Muscle of leg (tissue), 11 donors: ENCODE data around the gene C3orf22. TPM values are rescaled to one million over a fixed set of nuclear protein-coding genes. Genes with fewer than 3 reads are reported as not detected.

ENCODE experiments used
- DNase-seq: peaks from one replicate; pipeline ENCODE4 v3.0.0; 2013
- H3K27ac ChIP-seq: one replicate; pipeline ENCODE4 v1.5.1; 2013; ENCODE audit warnings: mild to moderate bottlenecking, low read length, control low read depth
- H3K27me3 ChIP-seq: one replicate; pipeline ENCODE4 v1.6.1; 2013; ENCODE audit warnings: low read length; ENCODE audit not compliant: control insufficient read depth, insufficient read depth
- H3K36me3 ChIP-seq: one replicate; pipeline ENCODE4 v1.6.1; 2013; ENCODE audit warnings: low read length; ENCODE audit not compliant: control insufficient read depth, insufficient read depth
- H3K4me1 ChIP-seq: one replicate; pipeline ENCODE4 v1.6.1; 2013; ENCODE audit warnings: low read length; ENCODE audit not compliant: control insufficient read depth, insufficient read depth
- H3K4me3 ChIP-seq: one replicate; pipeline ENCODE4 v1.5.1; 2013; ENCODE audit warnings: low read length, control low read depth
- H3K9me3 ChIP-seq: replicated peaks from 2 replicates; pipeline ENCODE4 v1.6.1; 2013; ENCODE audit warnings: low read depth, low read length; ENCODE audit not compliant: control insufficient read depth
- WGBS: methylation state at CpG from one replicate; pipeline ENCODE4 v1.1.5; 2013; ENCODE audit warnings: missing lambda C conversion rate; ENCODE audit not compliant: insufficient coverage; 5-methylcytosine and 5-hydroxymethylcytosine counted together
- polyA plus RNA-seq, 8 donors: library from polyadenylated mRNA; unstranded; fragments of 120-200 nt; gene quantifications; one replicate each; pipeline versions ENCODE4 v1.2.1 to v1.2.3, GENCODE V29; 2013; ENCODE audit warnings: inconsistent platforms in 1 of 8, low replicate concordance in 1 of 8; ENCODE audit not compliant: insufficient read length in 8 of 8, insufficient read depth in 1 of 8
- total RNA-seq: library from RNA; stranded (reverse); fragments of 120-200 nt; gene quantifications from one replicate; pipeline ENCODE4 v1.2.4, GENCODE V29; 2013

The C3orf22 gene
- total and polyA plus RNA-seq, 9 donors, result 0.04 to 0.35 TPM; not detected in 7

- H3K4me3 ChIP-seq, result no peak overlapping the region
- DNase-seq, result no peak
- 87% methylated on average over 11 of the region's 11 CpGs for WGBS
- H3K9me3 ChIP-seq, result no peaks in the 10 kb centered on the region
- H3K36me3 ChIP-seq, result no peaks in the 10 kb centered on the region
- peaks cover 6% of the 10 kb centered on the region for H3K27me3 ChIP-seq
- H3K27ac ChIP-seq, result no peak overlapping the region
- peaks cover 10% of the 10 kb centered on the region for H3K4me1 ChIP-seq
These were observed 1.4 kb downstream of the C3orf22 start for GRCh38 chr3:126557415-126557745.

- 79% methylated on average over 8 of the region's 8 CpGs for WGBS
- Histone ChIP-seq H3K36me3 (no peaks in the 10 kb centered on the region), H3K4me1 (peaks cover 16% of the 10 kb centered on the region), H3K27me3 (peaks cover 6% of the 10 kb centered on the region), H3K9me3 (no peaks in the 10 kb centered on the region), H3K4me3 (no peak overlapping the region), H3K27ac (no peak overlapping the region)
- DNase-seq, result no peak
These were observed 1.9 kb downstream of the C3orf22 start for GRCh38 chr3:126556637-126557414.

GRCh38 chr3:126555795-126556636 is 2.7 kb downstream of the C3orf22 start:
- H3K4me1 ChIP-seq, result peaks cover 24% of the 10 kb centered on the region
- peaks cover 6% of the 10 kb centered on the region for H3K27me3 ChIP-seq
- H3K4me3 ChIP-seq, result no peak overlapping the region
- no peaks in the 10 kb centered on the region for H3K36me3 ChIP-seq
- DNase-seq, result no peak
- no peak overlapping the region for H3K27ac ChIP-seq
- H3K9me3 ChIP-seq, result no peaks in the 10 kb centered on the region
- 72% methylated on average over 8 of the region's 10 CpGs for WGBS

- Histone ChIP-seq H3K4me3 (no peak overlapping the region), H3K9me3 (no peaks in the 10 kb centered on the region), H3K27me3 (peaks cover 6% of the 10 kb centered on the region), H3K27ac (no peak overlapping the region), H3K4me1 (peaks cover 34% of the 10 kb centered on the region), H3K36me3 (no peaks in the 10 kb centered on the region)
- DNase-seq, result no peak
- 71% methylated on average over 15 of the region's 19 CpGs for WGBS
These were observed 3.9 kb downstream of the C3orf22 start for GRCh38 chr3:126554560-126555525.

GRCh38 chr3:126553284-126554084 is 5.2 kb downstream of the C3orf22 start:
- no peaks in the 10 kb centered on the region for H3K36me3 ChIP-seq
- peaks cover 5% of the 10 kb centered on the region for H3K27me3 ChIP-seq
- WGBS, result 80% methylated on average over 14 of the region's 19 CpGs

GRCh38 chr3:126552688-126553283 is 5.9 kb downstream of the C3orf22 start:
- Histone ChIP-seq H3K27ac (no peak overlapping the region), H3K27me3 (peaks cover 8% of the 10 kb centered on the region), H3K4me1 (peaks cover 37% of the 10 kb centered on the region), H3K4me3 (no peak overlapping the region), H3K36me3 (no peaks in the 10 kb centered on the region), H3K9me3 (no peaks in the 10 kb centered on the region)
- DNase-seq, result peak; percentile 46
- WGBS, result 82% methylated on average over 8 of the region's 14 CpGs

More at GRCh38 chr3:126553284-126554084, 5.2 kb downstream of the C3orf22 start:
- H3K4me1 ChIP-seq, result peaks cover 37% of the 10 kb centered on the region
- no peak overlapping the region for H3K27ac ChIP-seq
- H3K4me3 ChIP-seq, result no peak overlapping the region
- no peaks in the 10 kb centered on the region for H3K9me3 ChIP-seq
- no peak for DNase-seq

GRCh38 chr3:126551839-126552687 is 6.7 kb downstream of the C3orf22 start:
- peaks cover 37% of the 10 kb centered on the region for H3K4me1 ChIP-seq
- no peaks in the 10 kb centered on the region for H3K36me3 ChIP-seq
- no peak for DNase-seq
- no peak overlapping the region for H3K4me3 ChIP-seq
- no peaks in the 10 kb centered on the region for H3K9me3 ChIP-seq
- no peak overlapping the region for H3K27ac ChIP-seq
- WGBS, result 65% methylated on average over 17 of the region's 17 CpGs
- peaks cover 9% of the 10 kb centered on the region for H3K27me3 ChIP-seq

GRCh38 chr3:126551121-126551838 is 7.5 kb downstream of the C3orf22 start:
- 59% methylated on average over 7 of the region's 13 CpGs for WGBS
- H3K9me3 ChIP-seq, result no peaks in the 10 kb centered on the region
- peaks cover 37% of the 10 kb centered on the region for H3K4me1 ChIP-seq
- H3K27ac ChIP-seq, result no peak overlapping the region
- H3K36me3 ChIP-seq, result no peaks in the 10 kb centered on the region
- H3K4me3 ChIP-seq, result no peak overlapping the region
- DNase-seq, result peak; percentile 52
- peaks cover 11% of the 10 kb centered on the region for H3K27me3 ChIP-seq
